GM19324 (cell line): ENCODE results near the gene NKX3-2.
"Not testable (repeated sequence)": the region's sequence is repeated elsewhere in the genome, so short reads cannot be mapped to it uniquely, and the experiment has no call there.

ENCODE experiments used
- ATAC-seq: cut with Tn5 transposase; IDR thresholded peaks from one replicate; pipeline ENCODE4 v1.9.1; 2021; ENCODE audit warnings: mild to moderate bottlenecking, moderate library complexity; ENCODE audit not compliant: unreplicated experiment, low FRiP score

NKX3-2 gene

DNA sequence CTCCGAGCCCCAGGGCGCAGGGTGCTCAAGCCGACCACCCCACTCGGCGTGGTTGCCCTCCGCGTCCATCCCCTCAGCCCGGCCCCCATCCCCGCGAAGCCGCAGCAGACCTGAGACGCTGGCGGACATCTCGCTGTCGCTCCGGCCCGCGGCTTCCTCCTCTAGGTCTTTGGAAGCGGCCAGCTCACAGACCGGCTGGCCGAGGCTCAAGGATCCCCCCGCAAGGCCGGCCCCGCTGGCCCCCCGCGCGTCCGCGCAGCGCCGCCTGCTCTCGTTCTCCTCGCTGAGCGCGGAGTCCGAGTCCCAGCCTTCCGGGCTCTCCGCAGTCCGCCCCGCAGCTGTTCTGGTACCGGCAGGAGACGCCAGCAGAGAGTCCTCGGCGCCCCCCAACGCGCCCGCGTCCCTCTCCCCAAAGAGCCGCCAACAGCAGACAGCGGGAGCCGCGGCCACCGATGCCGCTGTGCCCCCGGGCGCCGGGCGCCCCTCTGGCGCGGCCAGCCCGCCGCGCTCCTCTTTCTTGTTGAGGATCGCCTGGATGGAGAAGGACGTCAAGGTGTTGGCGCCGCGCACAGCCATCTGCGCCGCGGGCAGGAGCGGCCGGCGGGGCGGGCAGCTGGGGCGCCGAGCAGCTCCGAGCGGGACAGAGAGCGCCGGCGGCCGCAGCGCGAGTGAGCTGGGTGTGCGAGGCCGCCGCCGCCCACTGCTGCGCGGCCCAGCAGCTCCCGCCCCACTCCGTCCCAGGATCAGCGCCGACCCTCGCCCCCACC lies at the start of gene NKX3-2:
Gene NKX3-2 (minus strand): TSS at position 670 of the 767 bp plus-strand sequence. CDS start 94 bp downstream, at position 576.
- ATAC-seq, result no peak

DNA sequence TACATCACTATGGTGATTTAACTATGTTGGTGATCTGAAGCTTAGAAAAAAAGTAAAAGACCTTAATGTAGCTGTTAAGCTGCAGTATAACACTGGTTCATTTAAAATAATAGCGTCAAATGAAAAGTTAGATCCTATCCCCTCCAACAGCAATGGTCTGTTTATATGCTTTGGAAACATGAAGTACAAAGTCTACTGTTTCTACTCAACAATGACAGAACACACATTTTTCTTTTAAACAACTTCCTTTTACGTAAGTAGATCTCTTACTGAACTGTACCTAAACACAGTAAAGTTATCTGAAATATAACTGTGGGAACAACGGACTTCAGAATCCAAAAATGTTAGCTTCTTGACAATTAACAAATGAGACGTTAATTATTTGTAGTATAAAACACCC lies 47.9 kb upstream of the NKX3-2 start:
- ATAC-seq, result no peak

- no peak for ATAC-seq
Measured at GRCh38 chr4:13590766-13591165, 46.5 kb upstream of the NKX3-2 start.

DNA sequence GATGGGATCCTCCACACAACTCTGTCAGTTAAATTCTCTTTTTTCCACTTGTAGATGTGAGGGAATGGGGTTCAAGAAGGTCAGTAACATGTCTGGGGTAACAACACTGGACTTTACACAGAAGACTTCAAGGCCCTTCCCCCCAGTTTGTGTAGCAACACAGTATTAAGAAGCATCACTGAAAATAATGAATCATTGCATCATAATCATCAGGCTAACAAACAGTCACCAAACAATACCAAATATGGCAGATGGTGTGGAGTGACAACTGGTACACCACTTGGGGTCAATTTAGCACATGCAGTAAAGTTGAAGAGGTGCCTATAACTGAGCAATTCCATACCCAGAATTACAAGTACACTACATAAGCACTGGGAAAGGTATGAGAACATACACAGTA lies 44.6 kb upstream of the NKX3-2 start:
- no peak for ATAC-seq

DNA sequence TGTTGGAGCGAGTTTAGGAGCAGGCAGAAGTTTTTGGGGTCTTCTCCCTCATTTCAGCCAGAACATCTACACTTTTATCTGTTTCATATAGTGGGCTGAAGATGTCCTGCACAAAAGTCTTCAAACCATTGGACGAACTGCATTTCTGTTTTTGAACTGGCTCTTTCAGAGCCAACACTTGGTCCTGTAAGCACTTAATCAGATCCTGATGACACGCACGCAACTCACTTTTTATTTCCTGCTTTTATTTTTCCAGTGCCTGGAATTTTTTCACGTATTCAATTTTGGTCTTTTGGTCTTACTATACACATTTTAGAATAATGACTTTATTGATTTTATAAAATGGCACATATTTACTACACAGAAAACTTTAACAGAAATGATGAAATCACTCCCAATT lies 40.2 kb upstream of the NKX3-2 start:
- no peak for ATAC-seq

DNA sequence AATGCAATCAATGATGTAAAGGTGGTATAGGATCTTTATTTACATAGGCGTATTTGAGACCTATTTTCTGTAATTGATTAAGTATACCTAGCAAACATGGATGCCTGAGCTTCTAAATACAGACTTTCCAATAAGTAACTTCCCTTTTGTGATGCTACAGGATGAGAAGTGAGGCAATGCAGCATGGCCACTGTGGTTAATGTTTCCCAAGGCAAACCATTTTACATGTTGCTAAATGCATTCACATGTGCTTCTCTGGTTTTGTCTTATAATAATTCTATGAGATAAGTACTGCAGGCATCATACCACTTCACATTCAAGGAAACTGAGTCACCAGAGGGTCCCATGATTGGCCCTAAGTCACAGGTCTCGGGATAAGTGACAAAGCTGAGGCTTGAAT lies 35.7 kb upstream of the NKX3-2 start:
- no peak for ATAC-seq

DNA sequence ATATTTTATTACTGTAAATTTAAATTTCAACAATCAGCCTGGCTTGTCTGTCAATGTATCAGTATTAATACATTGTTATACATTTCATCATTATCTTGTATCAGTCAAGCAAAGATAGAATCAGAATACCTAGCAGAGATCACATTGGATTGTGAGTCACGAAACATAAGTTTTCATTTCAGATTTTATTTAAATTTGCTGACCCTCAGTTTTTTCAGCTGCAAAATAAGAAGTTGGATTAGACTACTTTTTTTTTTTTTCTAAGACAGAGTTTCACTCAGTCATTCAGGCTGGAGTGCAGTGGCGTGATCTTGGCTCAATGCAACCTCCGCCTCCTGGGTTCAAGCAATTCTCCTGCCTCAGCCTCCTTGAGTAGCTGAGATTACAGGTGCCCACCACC lies 33.4 kb upstream of the NKX3-2 start:
- no peak for ATAC-seq

DNA sequence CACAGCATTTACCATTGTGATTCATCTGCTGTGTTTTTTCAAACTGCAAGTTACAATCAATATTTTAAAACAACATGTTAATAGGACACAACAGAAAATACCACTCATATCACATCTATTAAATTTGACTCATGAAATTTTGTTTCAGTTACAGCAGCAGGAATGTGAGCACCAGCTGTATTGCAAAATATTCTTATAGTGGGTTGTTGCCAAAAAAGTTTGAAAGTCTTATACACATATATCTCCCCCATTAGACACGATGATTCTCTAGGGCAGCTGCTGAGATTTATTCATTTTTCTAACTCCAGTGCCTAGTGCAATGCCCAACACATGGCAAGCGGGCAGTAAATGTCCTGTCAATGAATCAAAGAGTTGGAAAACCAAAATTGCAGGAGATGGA lies 26.6 kb upstream of the NKX3-2 start:
- ATAC-seq, result no peak

GRCh38 chr4:13567125-13567524 lies 22.8 kb upstream of the NKX3-2 start:
- no peak for ATAC-seq

- no peak for ATAC-seq
Measured at GRCh38 chr4:13562876-13563275, 18.6 kb upstream of the NKX3-2 start.

DNA sequence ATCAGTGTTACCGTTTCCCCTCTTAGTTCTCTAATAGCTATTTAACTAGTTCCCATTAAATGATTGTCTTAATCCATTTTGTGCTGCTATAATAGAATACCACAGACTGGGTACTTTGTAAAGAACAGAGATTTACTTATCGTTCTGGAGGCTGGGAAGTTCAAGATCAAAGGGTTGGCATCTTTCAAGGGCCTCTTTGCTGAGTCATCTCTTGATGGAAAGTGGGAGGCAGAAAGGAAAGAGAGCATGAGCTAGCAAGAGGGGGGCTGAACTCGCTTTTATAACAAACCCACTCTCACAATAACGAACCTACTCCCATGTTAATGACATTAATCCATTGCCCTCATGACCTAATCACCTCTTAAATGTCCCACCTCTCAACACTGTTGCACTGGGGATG lies 17.4 kb upstream of the NKX3-2 start:
- no peak for ATAC-seq

GRCh38 chr4:13560111-13560510 lies 15.8 kb upstream of the NKX3-2 start:
- not testable (repeated sequence) for ATAC-seq

DNA sequence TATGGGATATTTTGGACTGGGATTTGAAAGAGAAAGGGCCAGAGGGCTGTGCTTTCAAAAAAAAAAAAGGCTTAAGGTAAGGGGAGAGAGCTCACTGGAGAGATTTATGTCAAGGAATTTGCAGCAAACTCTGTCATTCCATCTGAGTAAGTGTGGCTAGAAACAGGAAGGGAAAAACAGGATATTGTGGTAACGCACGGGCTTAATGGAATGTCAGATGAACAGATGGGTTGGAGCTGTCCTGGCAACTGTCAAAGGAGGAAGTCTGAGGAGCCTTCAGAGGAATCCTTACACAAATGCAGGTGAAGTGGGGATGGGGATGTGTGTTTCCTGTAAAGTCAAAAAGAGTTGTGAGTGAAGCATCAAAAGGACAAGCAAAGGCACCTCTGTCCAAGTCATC lies 15.1 kb upstream of the NKX3-2 start:
- ATAC-seq, result no peak

GRCh38 chr4:13558881-13559280 lies 14.6 kb upstream of the NKX3-2 start:
- no peak for ATAC-seq

DNA sequence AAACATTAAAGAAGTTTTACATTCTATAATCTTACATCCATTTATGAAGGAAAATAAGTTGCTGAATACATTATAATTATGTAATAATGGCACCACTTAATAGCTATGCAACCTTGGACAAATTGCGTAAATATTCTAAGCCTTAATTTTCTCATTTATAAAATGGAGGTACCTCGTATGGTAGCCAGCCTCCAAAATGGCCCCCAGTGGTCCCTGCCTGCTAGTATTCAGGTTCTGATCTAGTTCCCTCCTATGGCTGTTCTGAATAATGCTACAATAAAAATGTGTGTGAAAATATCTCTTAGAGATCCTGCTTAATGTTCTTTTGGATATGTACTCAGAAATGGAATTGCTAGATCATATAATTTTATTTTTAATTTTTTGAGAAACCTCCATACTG lies 11.0 kb upstream of the NKX3-2 start:
- ATAC-seq, result no peak

- ATAC-seq, result no peak
Measured at GRCh38 chr4:13553081-13553480, 8.8 kb upstream of the NKX3-2 start.

- peak; percentile 87 for ATAC-seq
Measured at GRCh38 chr4:13548984-13549546, 4.8 kb upstream of the NKX3-2 start.

- no peak for ATAC-seq
Measured at GRCh38 chr4:13548059-13548983, 4.0 kb upstream of the NKX3-2 start.

DNA sequence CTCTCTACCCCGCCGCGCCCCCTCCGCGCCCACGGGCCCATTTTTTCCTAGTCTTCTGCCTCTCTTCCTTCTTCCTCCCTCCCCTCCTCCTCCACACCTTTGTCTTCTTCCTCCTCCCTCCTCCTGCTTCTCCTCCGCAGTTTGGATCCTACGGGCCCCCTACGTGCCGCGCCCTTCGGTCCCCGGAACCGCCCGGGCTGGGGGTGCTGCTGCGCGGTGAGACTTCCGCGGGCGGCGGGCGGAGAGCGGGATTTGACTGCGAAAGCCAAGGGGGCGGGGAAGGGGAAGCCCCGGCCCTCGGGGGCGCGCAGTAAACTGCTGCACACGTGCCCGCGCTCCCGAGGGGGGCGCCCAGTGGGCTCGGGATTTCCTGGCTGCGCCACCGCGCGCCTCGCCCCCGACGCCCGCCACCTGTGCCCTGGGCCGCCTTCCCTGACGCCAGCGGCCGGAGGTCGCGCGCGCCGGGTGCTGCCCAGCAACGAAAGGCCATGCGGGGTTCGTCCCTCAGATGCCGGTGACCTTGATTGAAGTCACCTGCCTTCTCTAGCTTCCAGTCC lies 3.3 kb upstream of the NKX3-2 start:
- ATAC-seq, result no peak

GRCh38 chr4:13546941-13547484 lies 2.7 kb upstream of the NKX3-2 start:
- no peak for ATAC-seq
